Keratinocyte (primary cell): ENCODE measurements around the gene PITPNC1.

Experiments used
- EZH2 ChIP-seq: IDR thresholded peaks from one replicate; pipeline ENCODE4 v1.6.1; 2012; ENCODE audit warnings: inconsistent platforms, mild to moderate bottlenecking, low read length, moderate library complexity
- TF ChIP-seq, protein P1 (sequence below), 3 experiments: IDR thresholded peaks in 1 of 3; conservative IDR thresholded peaks in 1 of 3; optimal IDR thresholded peaks in 1 of 3; 2 replicates in 2 of 3; 3 replicates in 1 of 3; pipeline versions ENCODE3 to v1.5.1; 2011; ENCODE audit warnings: low read length in 3 of 3, mild to moderate bottlenecking in 3 of 3, moderate library complexity in 2 of 3, control low read depth in 1 of 3, inconsistent platforms in 1 of 3; ENCODE audit not compliant: insufficient read depth in 2 of 3; ENCODE audit errors: extremely low read depth in 1 of 3

DNA sequence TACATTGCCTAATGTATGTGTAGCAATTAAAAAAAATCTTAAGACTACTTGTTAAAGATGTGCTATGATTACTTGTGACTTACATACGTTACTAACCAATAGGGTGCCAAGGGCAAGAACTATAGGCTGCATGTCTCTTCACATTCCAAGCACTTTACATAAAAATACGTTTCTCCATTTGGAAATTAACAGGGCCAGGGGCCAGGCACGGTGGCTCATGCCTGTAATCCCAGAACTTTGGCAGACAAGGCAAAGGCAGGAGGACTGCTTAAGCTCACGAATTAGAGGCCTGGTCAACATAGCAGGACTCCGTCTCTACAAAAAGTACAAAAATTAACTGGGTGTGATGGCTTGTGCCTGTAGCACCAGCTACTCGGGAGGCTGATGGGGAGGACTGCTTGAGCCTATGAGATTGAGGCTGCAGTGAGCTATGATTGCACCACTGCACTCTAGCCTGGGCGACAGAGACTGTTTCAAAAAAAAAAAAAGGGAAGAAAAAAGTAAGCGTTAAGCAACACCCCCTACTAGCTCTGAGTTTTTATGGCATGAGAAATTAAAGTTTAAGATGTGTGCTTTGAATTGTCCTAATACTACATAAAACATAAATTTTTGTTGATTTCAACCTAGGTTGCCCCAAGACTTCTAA lies 23.0 kb upstream of the PITPNC1 start:
- TF ChIP-seq, protein P1, sequence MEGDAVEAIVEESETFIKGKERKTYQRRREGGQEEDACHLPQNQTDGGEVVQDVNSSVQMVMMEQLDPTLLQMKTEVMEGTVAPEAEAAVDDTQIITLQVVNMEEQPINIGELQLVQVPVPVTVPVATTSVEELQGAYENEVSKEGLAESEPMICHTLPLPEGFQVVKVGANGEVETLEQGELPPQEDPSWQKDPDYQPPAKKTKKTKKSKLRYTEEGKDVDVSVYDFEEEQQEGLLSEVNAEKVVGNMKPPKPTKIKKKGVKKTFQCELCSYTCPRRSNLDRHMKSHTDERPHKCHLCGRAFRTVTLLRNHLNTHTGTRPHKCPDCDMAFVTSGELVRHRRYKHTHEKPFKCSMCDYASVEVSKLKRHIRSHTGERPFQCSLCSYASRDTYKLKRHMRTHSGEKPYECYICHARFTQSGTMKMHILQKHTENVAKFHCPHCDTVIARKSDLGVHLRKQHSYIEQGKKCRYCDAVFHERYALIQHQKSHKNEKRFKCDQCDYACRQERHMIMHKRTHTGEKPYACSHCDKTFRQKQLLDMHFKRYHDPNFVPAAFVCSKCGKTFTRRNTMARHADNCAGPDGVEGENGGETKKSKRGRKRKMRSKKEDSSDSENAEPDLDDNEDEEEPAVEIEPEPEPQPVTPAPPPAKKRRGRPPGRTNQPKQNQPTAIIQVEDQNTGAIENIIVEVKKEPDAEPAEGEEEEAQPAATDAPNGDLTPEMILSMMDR (optimal IDR thresholded peaks at IDR 0.05 in 1 of 3, IDR thresholded peaks at IDR 0.05 in 1 of 3, conservative IDR thresholded peaks at IDR 0.05 in 1 of 3; ENCODE audit: extremely low read depth in 1 of 3, insufficient read depth in 2 of 3, low read length in 3 of 3): no peak
- no peak for TF ChIP-seq EZH2
